Parathyroid adenoma (tissue), 2 donors: ENCODE measurements around the gene KAZN.
A peak's percentile ranks its signal among the peaks of the same experiment; 100 is the strongest.

Source experiments
- H2AFZ ChIP-seq: fragments of 300-600 bp; sonication (generic); one replicate; pipeline ENCODE4 v1.7.0; 2017; ENCODE audit warnings: antibody characterized with exemption, mild to moderate bottlenecking
- H3K27ac ChIP-seq: fragments of 300-600 bp; sonication (generic); one replicate; pipeline ENCODE4 v1.7.0; 2017
- H3K27me3 ChIP-seq: fragments of 300-600 bp; sonication (generic); one replicate; pipeline ENCODE4 v1.7.0; 2017; ENCODE audit warnings: low read length; ENCODE audit not compliant: control insufficient read depth, insufficient read depth
- H3K36me3 ChIP-seq: fragments of 300-600 bp; sonication (generic); one replicate; pipeline ENCODE4 v1.7.0; 2017; ENCODE audit warnings: low read length; ENCODE audit not compliant: control insufficient read depth, insufficient read depth
- H3K4me1 ChIP-seq: fragments of 300-600 bp; sonication (generic); one replicate; pipeline ENCODE4 v1.7.0; 2017; ENCODE audit warnings: control low read depth
- H3K4me2 ChIP-seq: fragments of 300-600 bp; sonication (generic); one replicate; pipeline ENCODE4 v1.7.0; 2017; ENCODE audit warnings: low read length
- H3K4me3 ChIP-seq: fragments of 300-600 bp; sonication (generic); one replicate; pipeline ENCODE4 v1.7.0; 2017; ENCODE audit warnings: low read depth, low read length
- H3K79me2 ChIP-seq: fragments of 300-600 bp; sonication (generic); one replicate; pipeline ENCODE4 v1.7.0; 2017; ENCODE audit warnings: control low read depth
- H3K9ac ChIP-seq: fragments of 300-600 bp; sonication (generic); one replicate; pipeline ENCODE4 v1.7.0; 2017; ENCODE audit warnings: mild to moderate bottlenecking
- H3K9me3 ChIP-seq: fragments of 300-600 bp; sonication (generic); one replicate; pipeline ENCODE4 v1.7.0; 2017; ENCODE audit warnings: low read length; ENCODE audit not compliant: control insufficient read depth
- CTCF ChIP-seq: fragments of 300-600 bp; sonication (generic); IDR thresholded peaks from one replicate; pipeline ENCODE4 v1.7.0; 2017; ENCODE audit warnings: antibody characterized with exemption, mild to moderate bottlenecking
- donor health status: primary hyperparathyroidism.

KAZN gene

GRCh38 chr1:14930247-14930965 lies 331.9 kb downstream of the KAZN start:
- Histone ChIP-seq H3K9me3 (no peaks in the 10 kb centered on the region), H3K27me3 (no peaks in the 10 kb centered on the region), H3K79me2 (peaks cover 14% of the 10 kb centered on the region), H3K9ac (no peak overlapping the region), H2AFZ (peak overlapping the region; percentile 51), H3K27ac (peak overlapping the region; percentile 97), H3K4me1 (peaks cover 34% of the 10 kb centered on the region), H3K4me2 (peak overlapping the region; percentile 67), H3K4me3 (peak overlapping the region; percentile 52), H3K36me3 (no peaks in the 10 kb centered on the region)
- TF ChIP-seq CTCF = no peak

DNA sequence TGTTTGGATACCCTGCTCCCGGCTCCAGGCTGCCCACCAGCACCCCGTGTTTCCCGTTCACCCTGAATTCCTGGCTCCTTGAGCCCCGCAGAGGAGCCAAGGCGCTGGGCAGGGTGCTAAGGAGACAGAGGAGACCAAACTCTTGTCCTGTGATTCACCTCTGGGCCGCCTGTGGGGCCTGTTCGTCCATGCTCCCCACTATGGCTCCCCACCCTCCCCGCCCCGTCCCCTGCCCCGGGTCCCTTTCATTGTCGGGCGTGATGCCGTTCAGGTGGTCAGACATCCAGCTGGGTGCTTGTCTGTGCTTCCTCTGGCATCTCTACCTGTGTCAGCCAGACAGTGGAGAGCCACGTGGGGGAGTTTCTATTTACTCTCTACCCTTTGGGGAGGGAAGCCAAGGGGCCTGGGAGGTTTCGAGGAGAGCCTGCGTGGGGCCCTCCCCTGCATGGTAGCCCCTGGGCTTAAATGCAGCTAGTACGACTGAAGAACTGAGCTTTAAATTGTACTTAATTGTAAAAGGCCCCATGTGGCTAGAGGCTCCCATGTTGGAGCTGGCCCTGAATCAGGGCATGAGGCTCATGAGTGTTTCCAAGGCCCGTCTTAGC lies 333.7 kb downstream of the KAZN start:
- no peak for TF ChIP-seq CTCF
- Histone ChIP-seq H3K4me1 (peaks cover 32% of the 10 kb centered on the region), H3K79me2 (peaks cover 24% of the 10 kb centered on the region), H2AFZ (no peak overlapping the region), H3K27ac (peak overlapping the region; percentile 97), H3K9ac (no peak overlapping the region), H3K27me3 (no peaks in the 10 kb centered on the region), H3K36me3 (no peaks in the 10 kb centered on the region), H3K9me3 (no peaks in the 10 kb centered on the region), H3K4me3 (peak overlapping the region; percentile 52), H3K4me2 (peak overlapping the region; percentile 67)

- peaks cover 29% of the 10 kb centered on the region for H3K4me1 ChIP-seq
- no peak overlapping the region for H3K9ac ChIP-seq
- TF ChIP-seq CTCF = no peak
- no peaks in the 10 kb centered on the region for H3K27me3 ChIP-seq
- no peaks in the 10 kb centered on the region for H3K9me3 ChIP-seq
- H3K79me2 ChIP-seq = peaks cover 41% of the 10 kb centered on the region
- H3K27ac ChIP-seq = no peak overlapping the region
- H3K4me3 ChIP-seq = no peak overlapping the region
- H3K4me2 ChIP-seq = no peak overlapping the region
- no peak overlapping the region for H2AFZ ChIP-seq
- no peaks in the 10 kb centered on the region for H3K36me3 ChIP-seq
Measured at GRCh38 chr1:14934867-14935266, 336.4 kb downstream of the KAZN start.

DNA sequence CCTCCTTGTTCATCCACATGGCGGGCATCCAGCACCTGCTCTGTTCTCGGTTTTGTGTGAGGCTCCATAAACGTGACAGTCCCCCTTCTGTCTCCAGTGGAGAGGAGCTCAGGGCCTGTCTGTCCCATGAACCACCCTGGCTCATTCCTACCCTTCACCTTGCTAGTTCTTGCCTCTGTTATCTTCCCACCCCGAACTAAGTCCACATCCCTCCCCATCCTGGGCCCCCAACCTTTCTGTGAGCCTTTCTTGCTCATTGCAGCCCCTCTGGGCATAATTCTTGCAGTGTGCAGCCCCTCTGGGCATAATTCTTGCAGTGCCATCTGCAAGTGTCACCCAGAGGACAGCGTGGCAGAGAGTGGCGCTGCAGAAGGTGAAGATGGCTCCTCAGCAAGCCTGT lies 338.3 kb downstream of the KAZN start:
- H3K79me2 ChIP-seq = peaks cover 47% of the 10 kb centered on the region

More for the DNA sequence above, 338.3 kb downstream of the KAZN start:
- H3K9me3 ChIP-seq = no peaks in the 10 kb centered on the region
- H3K4me2 ChIP-seq = no peak overlapping the region
- H3K4me3 ChIP-seq = no peak overlapping the region
- no peak for TF ChIP-seq CTCF
- no peak overlapping the region for H2AFZ ChIP-seq
- H3K36me3 ChIP-seq = no peaks in the 10 kb centered on the region
- H3K27ac ChIP-seq = no peak overlapping the region
- no peaks in the 10 kb centered on the region for H3K27me3 ChIP-seq
- H3K4me1 ChIP-seq = peaks cover 30% of the 10 kb centered on the region
- no peak overlapping the region for H3K9ac ChIP-seq
